HPDE6-E6E7 (cell line): ENCODE data around the gene PRSS21.

Experiments used
- DNase-seq: peaks from one replicate; pipeline ENCODE4 v3.0.0; 2011; ENCODE audit warnings: missing footprints; ENCODE audit errors: extremely low spot score

The PRSS21 gene

DNA sequence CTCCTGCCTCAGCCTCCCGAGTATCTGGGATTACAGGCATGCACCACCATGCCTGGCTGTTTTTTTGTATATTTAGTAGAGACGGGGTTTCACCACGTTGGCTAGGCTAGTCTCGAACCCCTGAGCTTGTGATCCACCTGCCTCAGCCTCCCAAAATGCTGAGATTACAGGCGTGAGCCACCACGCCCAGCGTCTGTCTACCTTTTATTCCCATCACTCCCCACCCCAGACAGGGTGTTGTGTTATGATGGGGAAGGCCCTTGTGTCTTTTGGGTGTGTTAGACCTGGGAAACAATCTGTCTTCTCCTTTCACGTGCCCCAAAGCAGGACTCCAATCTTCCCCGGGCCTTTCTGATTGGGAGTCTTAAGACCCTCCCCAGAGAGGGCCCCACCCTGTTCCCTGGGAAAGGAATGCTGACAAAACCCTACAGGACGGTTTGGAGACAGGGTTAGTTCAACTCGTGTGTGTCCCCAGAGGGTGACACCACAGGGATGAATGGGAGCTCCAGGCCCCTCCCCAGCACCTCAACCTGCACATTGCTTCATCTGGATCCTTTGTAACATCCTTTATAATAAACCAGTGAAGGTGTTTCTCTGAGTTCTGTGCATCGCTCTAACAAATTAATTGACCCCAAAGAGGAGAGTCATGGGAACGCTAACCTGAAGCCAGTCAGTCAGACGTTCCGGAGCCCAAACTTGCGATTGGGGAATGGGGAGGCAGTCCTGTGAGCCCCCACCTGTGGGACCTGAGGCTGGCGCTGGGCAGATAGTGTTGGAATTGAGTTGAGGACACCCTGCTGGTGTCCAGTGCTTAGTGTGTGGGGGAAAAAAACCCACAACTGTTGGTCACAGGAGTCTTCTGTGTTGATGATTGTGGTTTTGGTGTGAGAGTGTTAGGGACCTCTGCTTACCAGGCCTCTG lies 36.8 kb upstream of the PRSS21 start:
- no peak for DNase-seq

GRCh38 chr16:2782583-2783351 lies 34.3 kb upstream of the PRSS21 start:
- DNase-seq = no peak

DNA sequence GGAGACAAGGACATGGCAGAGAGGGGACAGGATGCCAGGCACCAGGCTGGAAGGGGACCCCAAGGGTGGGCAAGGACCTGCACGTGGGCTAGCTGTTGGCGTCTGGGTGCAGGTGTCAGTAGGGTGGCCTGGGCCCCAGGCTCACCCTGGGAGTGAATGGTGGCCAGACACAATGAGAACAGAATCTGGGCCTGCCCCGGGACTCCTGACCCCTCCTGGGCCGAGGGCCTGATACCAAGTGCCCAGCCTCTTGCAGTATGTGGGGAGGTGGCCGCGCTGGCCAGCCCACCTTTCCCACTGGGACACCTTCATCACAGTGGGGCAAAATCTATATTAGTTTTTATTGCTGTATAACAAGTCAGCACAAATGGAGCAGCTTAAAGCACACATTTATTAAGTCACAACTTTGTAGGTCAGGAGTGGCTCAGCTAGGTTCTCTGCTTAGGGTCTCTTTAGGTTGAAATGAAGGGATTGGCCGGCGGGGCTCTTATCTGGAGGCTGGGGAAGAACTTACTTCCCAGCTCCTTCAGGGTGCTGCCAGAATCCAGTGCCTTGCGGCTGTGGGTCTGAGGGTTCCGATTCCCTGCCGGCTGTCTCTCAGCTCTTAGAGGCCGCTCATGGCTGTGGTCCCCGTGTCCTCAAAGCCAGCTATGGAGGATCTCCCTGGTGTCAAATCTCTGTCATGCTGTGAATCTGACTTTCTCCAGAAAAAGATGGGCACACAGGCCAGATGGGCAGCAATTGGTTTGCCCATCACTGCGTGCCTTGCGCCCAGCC lies 33.3 kb upstream of the PRSS21 start:
- no peak for DNase-seq

DNA sequence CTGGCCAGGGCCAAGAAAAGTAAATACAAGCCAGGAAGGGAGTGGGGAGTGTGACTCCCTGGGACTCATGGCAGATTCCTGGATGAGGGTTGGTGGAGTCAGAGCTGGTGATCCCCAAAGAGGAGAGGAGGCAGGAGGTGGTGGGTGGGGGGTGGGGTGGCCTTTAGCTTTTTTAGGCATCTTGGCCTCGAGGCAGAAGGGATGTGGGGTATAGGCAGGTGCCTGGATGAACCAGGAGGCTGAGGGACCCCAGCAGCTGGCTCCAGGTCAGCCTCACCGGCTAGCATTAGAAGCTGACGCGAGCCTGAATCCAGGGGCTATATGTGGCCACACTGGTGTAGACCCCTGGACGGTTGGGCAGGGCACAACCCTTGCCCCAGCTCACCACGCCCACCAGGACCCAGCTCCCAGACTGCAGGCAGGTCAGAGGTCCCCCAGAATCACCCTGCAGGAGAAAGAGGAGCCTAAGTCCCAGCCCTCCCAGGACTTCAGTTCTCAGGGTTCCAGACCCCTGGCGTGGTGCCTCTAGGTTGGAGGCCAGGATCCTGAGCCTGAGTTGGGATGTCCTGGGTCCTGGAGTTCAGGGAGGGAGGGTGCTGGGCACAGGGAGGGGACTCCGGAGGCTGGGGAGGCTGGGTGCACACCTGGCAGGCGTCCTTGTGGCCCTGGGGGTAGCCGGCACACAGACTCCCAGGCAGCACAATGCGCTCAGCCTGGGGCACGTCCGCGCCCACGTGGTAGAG lies 32.5 kb upstream of the PRSS21 start:
- no peak for DNase-seq

DNA sequence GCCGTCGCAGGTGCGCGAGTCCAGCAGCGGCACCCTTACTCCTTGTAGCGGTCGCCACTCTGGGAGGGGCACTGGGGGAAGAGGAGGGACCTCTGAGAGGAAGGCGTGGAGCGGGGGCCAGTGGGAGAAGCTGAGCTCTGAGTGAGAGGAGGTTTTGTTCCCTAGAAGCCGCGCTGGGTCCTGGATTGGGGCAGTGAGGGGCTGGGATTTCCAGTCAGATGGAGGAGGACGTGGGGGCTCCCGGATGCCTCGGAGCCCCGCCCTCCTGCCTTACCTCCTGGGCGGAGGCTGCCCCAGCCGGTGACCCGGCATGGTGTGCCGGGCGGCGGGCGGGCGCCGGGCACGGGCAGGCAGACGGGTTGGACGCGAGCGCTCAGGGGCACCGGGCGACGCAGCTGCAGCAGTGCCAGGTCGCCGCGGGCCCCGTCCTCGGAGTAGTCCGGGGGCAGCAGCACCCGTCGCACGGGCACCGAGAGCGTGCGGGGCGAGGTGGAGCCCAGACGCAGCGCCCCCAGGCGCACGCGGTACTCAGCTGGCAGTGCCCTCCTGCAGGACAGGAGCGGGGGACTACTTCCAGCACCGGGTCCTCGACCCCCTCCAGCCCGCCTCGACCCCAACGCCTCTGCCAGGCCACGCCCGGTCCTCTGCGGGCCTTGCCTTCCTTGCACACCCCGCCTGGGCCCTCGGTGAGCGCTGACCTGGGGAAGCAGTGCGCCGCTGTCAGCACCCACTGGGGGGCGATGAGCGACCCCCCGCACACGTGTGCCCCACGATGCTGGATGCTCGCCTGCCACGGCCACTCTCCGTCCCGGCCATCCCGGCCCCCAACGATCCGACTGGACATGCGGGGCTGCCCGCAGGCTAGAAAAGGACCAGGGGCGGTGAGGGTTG lies 31.7 kb upstream of the PRSS21 start:
- no peak for DNase-seq

GRCh38 chr16:2786061-2786825 lies 30.8 kb upstream of the PRSS21 start:
- no peak for DNase-seq

- DNase-seq = no peak
Observed at GRCh38 chr16:2786826-2787151, 30.2 kb upstream of the PRSS21 start.

DNA sequence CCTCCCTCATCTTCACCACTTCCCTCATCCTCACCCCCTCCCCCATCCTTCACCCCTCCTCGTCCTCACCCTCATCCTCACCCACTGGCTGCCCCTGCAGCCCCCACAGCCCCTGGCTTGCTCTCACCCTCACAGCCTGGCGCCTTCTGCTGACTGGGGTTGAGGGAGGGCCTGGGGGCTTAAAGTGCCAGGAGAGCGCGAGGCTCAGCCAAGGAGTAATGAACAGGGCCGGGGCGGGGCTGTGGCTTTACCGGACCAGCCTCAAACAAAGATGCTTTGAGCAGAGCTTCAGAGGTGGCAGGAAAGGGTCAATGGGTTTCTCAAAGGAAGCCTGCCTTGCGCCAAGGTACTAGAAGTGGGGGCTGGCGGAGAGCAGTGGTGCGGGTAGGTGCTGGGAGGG lies 29.6 kb upstream of the PRSS21 start, which contains the start of gene PRSS33:
PRSS33 (minus strand) TSS at position 155 of the 400 bp plus-strand sequence. CDS start 1,013 bp downstream, outside the sequence.
- no peak for DNase-seq

DNA sequence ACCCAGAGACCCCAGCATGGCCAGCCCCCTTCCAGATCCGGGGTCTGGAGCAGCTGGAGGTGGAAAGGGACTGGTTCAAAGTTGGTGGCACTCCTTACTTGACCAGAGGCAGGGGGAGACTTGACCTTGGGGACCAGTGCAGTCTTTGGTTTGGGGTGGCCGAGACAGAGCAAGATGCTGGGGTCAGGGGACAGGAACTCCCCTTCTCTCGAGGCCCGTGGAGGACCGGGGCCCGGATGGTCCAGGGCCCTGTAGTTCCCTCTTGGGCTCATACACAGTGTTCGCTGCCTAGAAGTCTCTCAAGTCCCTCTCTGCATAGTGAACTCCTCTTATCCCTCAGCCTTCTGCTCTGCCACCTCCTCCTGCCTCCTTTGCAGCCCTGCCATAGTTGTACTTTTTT lies 29.1 kb upstream of the PRSS21 start:
- no peak for DNase-seq

DNA sequence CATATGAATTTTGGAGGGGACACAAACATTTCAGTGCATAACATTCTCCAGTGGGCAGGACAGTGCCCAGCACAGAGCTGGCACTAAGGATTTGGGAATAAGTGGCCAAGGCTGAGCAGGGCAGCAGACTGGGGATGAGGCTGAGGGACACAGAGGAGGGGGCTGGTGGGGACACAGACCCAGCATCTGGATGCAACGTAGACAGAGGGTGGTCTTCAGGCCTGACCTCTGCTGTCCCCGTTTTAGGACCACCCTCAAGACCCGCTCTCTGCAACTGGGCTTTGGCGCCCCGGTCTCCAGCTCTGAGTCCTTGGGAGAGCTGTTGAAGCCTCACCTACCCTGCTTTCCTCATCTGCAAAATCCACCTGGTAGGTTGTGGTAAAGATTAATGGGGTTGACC lies 26.4 kb upstream of the PRSS21 start:
- DNase-seq = no peak

- no peak for DNase-seq
Observed at GRCh38 chr16:2791174-2791573, 25.9 kb upstream of the PRSS21 start.

DNA sequence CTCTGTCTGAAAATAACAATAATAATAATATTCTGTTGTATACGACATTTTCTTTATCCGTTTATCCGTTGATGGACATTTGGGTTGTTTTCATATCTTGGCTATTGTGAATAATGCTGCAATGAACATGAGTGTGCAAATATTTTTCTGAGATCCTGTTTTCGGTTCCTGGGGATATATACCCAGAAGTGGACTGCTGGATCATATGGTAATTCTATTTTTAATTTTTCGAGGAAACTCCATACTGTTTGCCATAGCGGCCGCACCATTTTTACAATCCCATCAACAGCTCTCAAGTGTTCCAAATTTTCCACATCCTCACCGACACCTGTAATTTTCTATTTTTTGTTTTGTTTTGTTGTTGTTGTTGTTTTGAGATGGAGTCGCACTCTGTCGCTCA lies 24.1 kb upstream of the PRSS21 start:
- DNase-seq = no peak

DNA sequence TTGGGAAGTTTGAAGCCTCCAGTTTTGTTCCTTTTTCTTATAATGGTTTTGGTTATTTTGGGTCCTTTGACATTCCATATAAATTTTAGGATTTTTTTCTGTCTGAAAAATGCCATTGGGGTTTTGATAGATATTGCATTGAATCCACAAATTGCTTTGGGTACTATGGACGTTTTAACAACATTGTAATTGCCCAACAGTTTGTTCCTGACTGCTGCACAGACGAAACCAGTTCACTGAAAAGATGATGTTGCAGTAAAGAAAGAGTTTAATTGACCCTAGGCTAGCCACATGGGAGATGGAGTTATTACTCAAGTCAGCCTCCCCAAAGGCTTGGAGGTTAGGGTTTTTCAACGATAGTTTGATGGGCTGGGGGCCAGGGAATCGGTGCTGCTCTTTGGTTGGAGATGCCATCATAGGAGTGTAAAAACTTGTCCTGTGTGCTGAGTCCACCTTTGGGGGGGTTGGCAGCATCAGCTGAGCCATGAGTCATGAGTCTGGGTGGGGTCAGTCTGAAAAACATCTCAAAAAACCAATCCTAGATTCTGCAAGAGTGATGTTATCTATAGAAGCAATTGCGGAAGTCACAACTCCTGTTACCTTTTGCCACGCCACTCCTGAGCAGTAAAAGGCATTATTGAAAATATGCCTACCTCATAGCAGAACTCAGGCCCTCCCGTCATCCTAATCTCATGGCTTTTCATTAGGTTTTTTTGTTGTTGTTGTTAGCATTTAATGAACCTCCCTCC lies 21.5 kb upstream of the PRSS21 start:
- no peak for DNase-seq

- DNase-seq = no peak
Observed at GRCh38 chr16:2798723-2799204, 18.3 kb upstream of the PRSS21 start.

GRCh38 chr16:2799205-2799858 lies 17.7 kb upstream of the PRSS21 start:
- no peak for DNase-seq

GRCh38 chr16:2799859-2800226 lies 17.2 kb upstream of the PRSS21 start:
- DNase-seq = no peak

DNA sequence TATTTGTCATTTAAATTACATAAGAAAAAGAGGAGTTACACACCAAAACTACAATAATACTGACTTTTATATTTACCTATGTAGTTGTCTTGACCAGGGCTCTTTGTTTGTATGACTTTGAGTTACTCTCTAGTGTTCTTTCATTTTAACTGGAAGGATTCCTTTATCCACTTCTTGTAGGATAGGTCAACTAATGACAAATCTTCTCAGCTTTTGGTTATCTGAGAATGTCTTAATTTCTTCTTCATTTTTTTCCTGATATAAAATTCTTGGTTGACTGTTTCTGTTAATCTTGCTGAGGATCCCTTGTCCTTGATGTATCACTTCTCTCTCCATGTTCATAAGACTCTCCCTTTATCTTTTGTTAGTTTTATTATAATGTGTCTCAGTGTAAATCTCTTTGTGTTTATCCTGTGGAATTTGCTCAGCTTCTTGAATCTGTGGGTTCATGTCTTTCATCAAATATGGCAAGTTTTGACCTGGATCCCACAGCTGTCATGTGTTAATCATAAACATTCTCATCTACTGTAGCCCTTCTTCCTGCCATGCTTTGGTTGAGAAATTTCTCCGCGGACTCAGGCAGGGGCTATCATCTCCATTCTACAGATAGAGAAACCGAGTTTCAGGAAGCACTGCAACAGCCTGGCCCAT lies 13.4 kb upstream of the PRSS21 start:
- no peak for DNase-seq

DNA sequence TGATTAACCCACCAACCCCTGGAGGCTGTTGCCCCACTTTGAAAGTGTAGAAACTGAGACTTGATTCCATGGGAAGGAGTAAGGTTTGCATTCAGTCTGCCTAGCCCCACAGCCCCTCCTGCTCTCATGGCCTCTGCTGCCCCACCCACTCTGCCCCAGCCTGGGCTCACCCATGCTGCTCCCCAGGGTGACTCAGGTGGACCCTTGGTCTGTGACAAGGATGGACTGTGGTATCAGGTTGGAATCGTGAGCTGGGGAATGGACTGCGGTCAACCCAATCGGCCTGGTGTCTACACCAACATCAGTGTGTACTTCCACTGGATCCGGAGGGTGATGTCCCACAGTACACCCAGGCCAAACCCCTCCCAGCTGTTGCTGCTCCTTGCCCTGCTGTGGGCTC lies 12.3 kb upstream of the PRSS21 start:
- no peak for DNase-seq
